K562 (cell line): ENCODE measurements around the gene GPR176. TPM values are rescaled to one million over a fixed set of nuclear protein-coding genes. Genes with fewer than 3 reads are reported as not detected.
A peak's percentile ranks its signal among the peaks of the same experiment; 100 is the strongest.

Experiments
- ATAC-seq: fragments of 200-7000 bp; cut with Tn5 transposase; 3 replicates; pipeline ENCODE4 v1.9.1; 2020; ENCODE audit warnings: moderate library complexity
- BruUV-seq: library from RNA; stranded (reverse); fragments of 400-500 nt; replicated peaks from 2 replicates; lab custom pipeline; 2021; lab: Mats Ljungman, UMichigan
- CTCF ChIA-PET: fragments of 300-600 bp; formaldehyde crosslinking; extraction: SDS; loops from one replicate; lab custom pipeline; 2021; ENCODE audit warnings: low intra/inter-chr PET ratio; lab: Yijun Ruan, JAX
- POLR2A ChIA-PET: fragments of 300-600, 350-650 bp; sonication (Branson Sonifier 250); formaldehyde crosslinking; extraction: SDS; loops from one replicate; lab custom pipeline; 2021; ENCODE audit warnings: antibody characterized with exemption, inconsistent platforms; lab: Yijun Ruan, JAX
- DNase-seq, 4 experiments: peaks; one replicate each; pipeline versions ENCODE4 v3.0.0 to v3.0.0-alpha.2; 2011 to 2018; ENCODE audit warnings: low spot score in 3 of 4, mixed read lengths in 3 of 4; ENCODE audit errors: extremely low read depth in 1 of 4
- FAIRE-seq: peaks from 2 replicates; lab custom pipeline; 2011; peaks lifted over from hg19 to GRCh38; lab: Jason Lieb, UNC
- H2AFZ ChIP-seq: 2 replicates; pipeline ENCODE4 v1.6.0; 2011; ENCODE audit warnings: low read depth, low read length, control low read depth, inconsistent platforms
- H3K27ac ChIP-seq: fragments of 200-600 bp; 3 replicates; pipeline ENCODE4 v1.8.0; 2011; ENCODE audit warnings: low read depth, mild to moderate bottlenecking, control low read depth, inconsistent platforms, low read length, moderate library complexity, mixed read lengths; ENCODE audit errors: extremely low read depth
- H3K27me3 ChIP-seq, 2 experiments: fragments of 300-600 bp in 1 of 2; 2 replicates in 1 of 2; 3 replicates in 1 of 2; pipeline versions ENCODE4 v1.6.0 to v1.8.0; 2011; ENCODE audit warnings: inconsistent platforms in 2 of 2, low read length in 2 of 2, mild to moderate bottlenecking in 1 of 2, mixed read lengths in 1 of 2, moderate library complexity in 1 of 2; ENCODE audit not compliant: control insufficient read depth in 2 of 2, insufficient read depth in 2 of 2
- H3K36me3 ChIP-seq: fragments of 300-600 bp; 3 replicates; pipeline ENCODE4 v1.8.0; 2011; ENCODE audit warnings: mild to moderate bottlenecking, low read length, inconsistent platforms; ENCODE audit not compliant: control insufficient read depth, insufficient read depth
- H3K4me1 ChIP-seq, 2 experiments: fragments of 200-600 bp in 1 of 2; replicated peaks in 1 of 2; 2 replicates in 1 of 2; 3 replicates in 1 of 2; pipeline versions ENCODE4 v1.5.1 to v1.8.0; 2011; ENCODE audit warnings: inconsistent platforms in 2 of 2, low read length in 2 of 2, mild to moderate bottlenecking in 1 of 2, mixed read lengths in 1 of 2, moderate library complexity in 1 of 2; ENCODE audit not compliant: control insufficient read depth in 2 of 2, insufficient read depth in 2 of 2
- H3K4me2 ChIP-seq: 2 replicates; pipeline ENCODE4 v1.6.1; 2011; ENCODE audit warnings: low read length, control low read depth, inconsistent platforms, mixed read lengths; ENCODE audit not compliant: insufficient read depth
- H3K4me3 ChIP-seq: fragments of 200-600 bp; sonication (generic), shearing (Covaris generic); 2 replicates; pipeline ENCODE4 v1.5.1; 2016; ENCODE audit warnings: control low read depth, inconsistent platforms
- H3K79me2 ChIP-seq: fragments of 200-600 bp; 3 replicates; pipeline ENCODE4 v1.8.0; 2011; ENCODE audit warnings: low read length, inconsistent platforms; ENCODE audit not compliant: control insufficient read depth, insufficient read depth
- H3K9ac ChIP-seq, 2 experiments: 2 replicates each; pipeline versions ENCODE4 v1.6.0 to v1.6.1; 2011; ENCODE audit warnings: low read depth in 2 of 2, low read length in 2 of 2, control low read depth in 1 of 2, inconsistent platforms in 1 of 2, mild to moderate bottlenecking in 1 of 2, mixed read lengths in 1 of 2; ENCODE audit not compliant: insufficient read depth in 1 of 2
- H3K9me1 ChIP-seq: one replicate; pipeline ENCODE4 v1.6.0; 2011; ENCODE audit warnings: inconsistent platforms, mild to moderate bottlenecking, low read length, moderate library complexity; ENCODE audit not compliant: control insufficient read depth, insufficient read depth
- H3K9me3 ChIP-seq: replicated peaks from 2 replicates; pipeline ENCODE4 v1.5.1; 2011; ENCODE audit warnings: low read depth, low read length, inconsistent platforms; ENCODE audit not compliant: control insufficient read depth, insufficient read depth
- H4K20me1 ChIP-seq: replicated peaks from 2 replicates; pipeline ENCODE4 v1.6.1; 2011; ENCODE audit warnings: low read length, inconsistent platforms, mixed read lengths; ENCODE audit not compliant: control insufficient read depth, insufficient read depth
- ELF4 ChIP-seq: fragments of 450-650 bp; formaldehyde crosslinking; IDR thresholded peaks from 2 replicates; pipeline ENCODE4 v1.4.0; 2022; ENCODE audit warnings: missing genetic modification characterization
- IFI16 ChIP-seq: fragments of 250-450 bp; sonication (Bioruptor Pico); IDR thresholded peaks from 2 replicates; pipeline ENCODE4 v2.1.2; 2022; ENCODE audit warnings: mild to moderate bottlenecking, inconsistent platforms
- RAD51 ChIP-seq: fragments of 450-650 bp; IDR thresholded peaks from 2 replicates; pipeline ENCODE4 v1.7.1; 2016; ENCODE audit warnings: low read depth, mild to moderate bottlenecking, borderline replicate concordance
- SIRT6 ChIP-seq: IDR thresholded peaks from one replicate; pipeline ENCODE4 v1.6.1; 2012; ENCODE audit warnings: low read depth, mild to moderate bottlenecking, control low read depth, inconsistent platforms, low read length, moderate library complexity
- SMARCC2 ChIP-seq: fragments of 450-650 bp; IDR thresholded peaks from 2 replicates; pipeline ENCODE4 v1.6.1; 2017; ENCODE audit warnings: antibody characterized with exemption, moderate library complexity, mild to moderate bottlenecking, low read depth
- SOX6 ChIP-seq: fragments of 450-650 bp; IDR thresholded peaks from 2 replicates; pipeline ENCODE4 v1.6.1; 2014; ENCODE audit warnings: mild to moderate bottlenecking
- XRCC4 ChIP-seq: IDR thresholded peaks from one replicate; pipeline ENCODE4 v1.6.1; 2011; ENCODE audit not compliant: insufficient read depth, insufficient read length; ENCODE audit errors: extremely low read depth
- ZNF354B ChIP-seq: fragments of 250-450 bp; sonication (Bioruptor Pico); IDR thresholded peaks from 2 replicates; pipeline ENCODE4 v1.4.0; 2020
- ZNF551 ChIP-seq: fragments of 250-450 bp; sonication (Bioruptor Pico); IDR thresholded peaks from 2 replicates; pipeline ENCODE4 v1.5.0; 2021; ENCODE audit warnings: mild to moderate bottlenecking, moderate library complexity
- WGBS: fragments of 100-300 bp; shearing (Covaris generic); methylation state at CpG from one replicate; pipeline ENCODE4 v1.1.6; 2016; ENCODE audit warnings: low coverage, mixed read lengths; ENCODE audit not compliant: insufficient coverage; ENCODE audit errors: missing lambda C conversion rate; 5-methylcytosine and 5-hydroxymethylcytosine counted together
- in situ Hi-C: fragments of 300-500 bp; cut with MboI; formaldehyde crosslinking; loops from 4 replicates; pipeline ENCODE4 v1.15.0; 2018; ENCODE audit warnings: inconsistent platforms, mixed read lengths
- intact Hi-C: fragments of 100-400 bp; cut with micrococcal nuclease; formaldehyde crosslinking; loops from 2 replicates; pipeline ENCODE4 v1.14.2; 2022
- polyA plus RNA-seq, 8 experiments: library from polyadenylated mRNA; depleted of rRNA in 4 of 8; stranded (reverse) in 5 of 8; unstranded in 3 of 8; fragments of >200 nt; fragmentation: Nextera tagmentation in 2 of 8; fragmentation: Illumina TruSeq in 1 of 8; extraction: Ambion mirVana in 2 of 8; extraction: Trizol in 1 of 8; gene quantifications; 2 replicates each; pipeline versions ENCODE4 v1.2.1 to v1.2.3, GENCODE V29; 2011 to 2014; ENCODE audit warnings: inconsistent platforms in 1 of 8, missing spikeins in 1 of 8
- total RNA-seq, 7 experiments: library from RNA; depleted of rRNA in 6 of 7; stranded (reverse); fragments of >200 nt in 6 of 7; fragmentation: Illumina TruSeq in 2 of 7; extraction: Trizol in 2 of 7; gene quantifications; 2 replicates each; pipeline versions ENCODE4 v1.2.1 to v1.2.3, GENCODE V29; 2011 to 2021; ENCODE audit warnings: low replicate concordance in 1 of 7
- TF ChIP-seq, protein P1 (sequence below): sonication (generic); formaldehyde crosslinking; IDR thresholded peaks from 2 replicates; pipeline ENCODE4 v1.9.0; 2022; ENCODE audit warnings: mild to moderate bottlenecking, missing genetic modification reagents
- TF ChIP-seq, protein P2 (sequence below): fragments of 450-650 bp; formaldehyde crosslinking; IDR thresholded peaks from 2 replicates; pipeline ENCODE4 v1.4.0; 2020; ENCODE audit warnings: mild to moderate bottlenecking, mixed read lengths
- TF ChIP-seq, protein P3 (sequence below): sonication (generic); formaldehyde crosslinking; IDR thresholded peaks from 2 replicates; pipeline ENCODE4 v1.5.0; 2020; ENCODE audit warnings: missing genetic modification reagents
- TF ChIP-seq, protein P4 (sequence below): IDR thresholded peaks from 2 replicates; pipeline ENCODE4 v1.6.1; 2014; ENCODE audit warnings: antibody characterized with exemption
- TF ChIP-seq, protein P5 (sequence below): fragments of 250-450 bp; sonication (Bioruptor Pico); IDR thresholded peaks from 2 replicates; pipeline ENCODE4 v1.8.0; 2021; ENCODE audit warnings: moderate library complexity, mild to moderate bottlenecking, inconsistent platforms

Gene GPR176
- total and polyA plus RNA-seq, 9 of the 15 experiments (the other 6 are each of a cell fraction or from before 2014, with no cell fraction given), result 0.03 to 1.2 (median 0.76) TPM

DNA sequence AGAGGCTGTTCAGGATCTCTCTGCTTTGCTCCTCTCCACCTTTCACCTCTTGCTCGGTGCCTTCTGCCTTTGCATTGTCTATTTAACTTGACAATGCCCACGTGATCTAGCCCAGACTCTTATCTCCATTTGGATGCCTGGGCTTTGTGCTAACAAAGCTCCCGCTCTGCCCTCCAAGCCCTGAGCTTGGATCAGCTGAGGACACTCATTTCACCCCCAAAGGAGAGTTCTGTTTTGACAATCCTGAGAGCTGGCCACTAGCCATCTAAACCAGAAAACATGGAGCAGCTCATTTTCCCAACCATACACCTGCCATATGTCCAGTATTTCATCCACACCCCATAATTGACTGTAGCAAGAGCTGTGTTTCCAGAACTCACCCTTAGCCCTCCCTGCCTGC, 12.8 kb downstream of the GPR176 start:
- TF ChIP-seq, protein P1, sequence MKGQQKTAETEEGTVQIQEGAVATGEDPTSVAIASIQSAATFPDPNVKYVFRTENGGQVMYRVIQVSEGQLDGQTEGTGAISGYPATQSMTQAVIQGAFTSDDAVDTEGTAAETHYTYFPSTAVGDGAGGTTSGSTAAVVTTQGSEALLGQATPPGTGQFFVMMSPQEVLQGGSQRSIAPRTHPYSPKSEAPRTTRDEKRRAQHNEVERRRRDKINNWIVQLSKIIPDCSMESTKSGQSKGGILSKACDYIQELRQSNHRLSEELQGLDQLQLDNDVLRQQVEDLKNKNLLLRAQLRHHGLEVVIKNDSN, result peak; percentile 67
- TF ChIP-seq ZNF551 (CRISPR knock-in tag), result no peak
- no peak for TF ChIP-seq ZNF354B (CRISPR knock-in tag)
- TF ChIP-seq, protein P2, sequence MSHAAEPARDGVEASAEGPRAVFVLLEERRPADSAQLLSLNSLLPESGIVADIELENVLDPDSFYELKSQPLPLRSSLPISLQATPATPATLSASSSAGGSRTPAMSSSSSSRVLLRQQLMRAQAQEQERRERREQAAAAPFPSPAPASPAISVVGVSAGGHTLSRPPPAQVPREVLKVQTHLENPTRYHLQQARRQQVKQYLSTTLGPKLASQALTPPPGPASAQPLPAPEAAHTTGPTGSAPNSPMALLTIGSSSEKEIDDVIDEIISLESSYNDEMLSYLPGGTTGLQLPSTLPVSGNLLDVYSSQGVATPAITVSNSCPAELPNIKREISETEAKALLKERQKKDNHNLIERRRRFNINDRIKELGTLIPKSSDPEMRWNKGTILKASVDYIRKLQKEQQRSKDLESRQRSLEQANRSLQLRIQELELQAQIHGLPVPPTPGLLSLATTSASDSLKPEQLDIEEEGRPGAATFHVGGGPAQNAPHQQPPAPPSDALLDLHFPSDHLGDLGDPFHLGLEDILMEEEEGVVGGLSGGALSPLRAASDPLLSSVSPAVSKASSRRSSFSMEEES (CRISPR knock-in tag), result peak; percentile 71
- peak; percentile 68; the same call in 1 of the 2 replicates for TF ChIP-seq RAD51
- TF ChIP-seq, protein P3, sequence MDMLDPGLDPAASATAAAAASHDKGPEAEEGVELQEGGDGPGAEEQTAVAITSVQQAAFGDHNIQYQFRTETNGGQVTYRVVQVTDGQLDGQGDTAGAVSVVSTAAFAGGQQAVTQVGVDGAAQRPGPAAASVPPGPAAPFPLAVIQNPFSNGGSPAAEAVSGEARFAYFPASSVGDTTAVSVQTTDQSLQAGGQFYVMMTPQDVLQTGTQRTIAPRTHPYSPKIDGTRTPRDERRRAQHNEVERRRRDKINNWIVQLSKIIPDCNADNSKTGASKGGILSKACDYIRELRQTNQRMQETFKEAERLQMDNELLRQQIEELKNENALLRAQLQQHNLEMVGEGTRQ (CRISPR knock-in tag), result peak; percentile 83
- peak; percentile 61 for TF ChIP-seq SOX6
- no peak for TF ChIP-seq SMARCC2
- TF ChIP-seq ELF4 (CRISPR knock-in tag), result no peak
- no peak for TF ChIP-seq XRCC4
- TF ChIP-seq, protein P4, sequence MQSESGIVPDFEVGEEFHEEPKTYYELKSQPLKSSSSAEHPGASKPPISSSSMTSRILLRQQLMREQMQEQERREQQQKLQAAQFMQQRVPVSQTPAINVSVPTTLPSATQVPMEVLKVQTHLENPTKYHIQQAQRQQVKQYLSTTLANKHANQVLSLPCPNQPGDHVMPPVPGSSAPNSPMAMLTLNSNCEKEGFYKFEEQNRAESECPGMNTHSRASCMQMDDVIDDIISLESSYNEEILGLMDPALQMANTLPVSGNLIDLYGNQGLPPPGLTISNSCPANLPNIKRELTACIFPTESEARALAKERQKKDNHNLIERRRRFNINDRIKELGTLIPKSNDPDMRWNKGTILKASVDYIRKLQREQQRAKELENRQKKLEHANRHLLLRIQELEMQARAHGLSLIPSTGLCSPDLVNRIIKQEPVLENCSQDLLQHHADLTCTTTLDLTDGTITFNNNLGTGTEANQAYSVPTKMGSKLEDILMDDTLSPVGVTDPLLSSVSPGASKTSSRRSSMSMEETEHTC, result no peak
- TF ChIP-seq, protein P5, sequence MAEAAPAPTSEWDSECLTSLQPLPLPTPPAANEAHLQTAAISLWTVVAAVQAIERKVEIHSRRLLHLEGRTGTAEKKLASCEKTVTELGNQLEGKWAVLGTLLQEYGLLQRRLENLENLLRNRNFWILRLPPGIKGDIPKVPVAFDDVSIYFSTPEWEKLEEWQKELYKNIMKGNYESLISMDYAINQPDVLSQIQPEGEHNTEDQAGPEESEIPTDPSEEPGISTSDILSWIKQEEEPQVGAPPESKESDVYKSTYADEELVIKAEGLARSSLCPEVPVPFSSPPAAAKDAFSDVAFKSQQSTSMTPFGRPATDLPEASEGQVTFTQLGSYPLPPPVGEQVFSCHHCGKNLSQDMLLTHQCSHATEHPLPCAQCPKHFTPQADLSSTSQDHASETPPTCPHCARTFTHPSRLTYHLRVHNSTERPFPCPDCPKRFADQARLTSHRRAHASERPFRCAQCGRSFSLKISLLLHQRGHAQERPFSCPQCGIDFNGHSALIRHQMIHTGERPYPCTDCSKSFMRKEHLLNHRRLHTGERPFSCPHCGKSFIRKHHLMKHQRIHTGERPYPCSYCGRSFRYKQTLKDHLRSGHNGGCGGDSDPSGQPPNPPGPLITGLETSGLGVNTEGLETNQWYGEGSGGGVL (CRISPR knock-in tag), result no peak
- no peak for TF ChIP-seq IFI16 (CRISPR knock-in tag)
- TF ChIP-seq SIRT6, result no peak
- TF ChIP-seq, all 486 proteins: peak for 5
- in situ Hi-C loops, result no loop called here
- ATAC-seq, result no peak
- Histone ChIP-seq H3K9ac (no peak overlapping the region), H2AFZ (no peak overlapping the region), H3K36me3 (no peaks in the 10 kb centered on the region), H3K79me2 (no peaks in the 10 kb centered on the region), H3K4me3 (no peak overlapping the region), H3K27ac (no peak overlapping the region), H4K20me1 (0 out of 2 replicates have a peak, but pooled peaks cover 3% of the 10 kb centered on the region), H3K4me1 (peaks cover 0 to 5% of the 10 kb centered on the region in 2 experiments; a peak in 1 of 5 replicates), H3K9me1 (no peaks in the 10 kb centered on the region), H3K4me2 (peak overlapping the region; percentile 14; the same call in 1 of the 2 replicates), H3K27me3 (0 out of 5 replicates have a peak, but pooled peaks cover 0 to 8% of the 10 kb centered on the region in 2 experiments), H3K9me3 (no peaks in the 10 kb centered on the region)
- ChIA-PET POLR2A (interaction anchor here (0.6 to 2.1 kb wide), 3 partner anchors 10 to 382 kb away, joined by 3 to 15 read pairs (median 4); no protein-coding TSS in a partner anchor), CTCF (no interaction called here)
- intact Hi-C loops, result no loop called here
- no TSS peak for BruUV-seq
- no peak for DNase-seq
- no peak for FAIRE-seq
- WGBS, result 2% methylated on average over 3 of the region's 3 CpGs
